Glutamatergic neuron (in vitro differentiated cells): ENCODE results near the gene PA2G4. TPM values are rescaled to one million over a fixed set of nuclear protein-coding genes. Genes with fewer than 3 reads are reported as not detected.
A peak's percentile ranks its signal among the peaks of the same experiment; 100 is the strongest.

Experiments
- DNase-seq: peaks from one replicate; pipeline ENCODE4 v3.0.0; 2022
- H3K27ac Mint-ChIP-seq: one replicate; pipeline ENCODE4 v1.8.0; 2020; ENCODE audit warnings: mild to moderate bottlenecking, mixed read lengths, inconsistent platforms; ENCODE audit not compliant: unreplicated experiment
- H3K27me3 Mint-ChIP-seq: one replicate; pipeline ENCODE4 v1.8.0; 2020; ENCODE audit warnings: mild to moderate bottlenecking, moderate library complexity, mixed read lengths, inconsistent platforms; ENCODE audit not compliant: unreplicated experiment
- H3K36me3 Mint-ChIP-seq: one replicate; pipeline ENCODE4 v1.8.0; 2020; ENCODE audit warnings: mild to moderate bottlenecking, mixed read lengths, inconsistent platforms; ENCODE audit not compliant: unreplicated experiment
- H3K4me1 Mint-ChIP-seq: one replicate; pipeline ENCODE4 v1.8.0; 2020; ENCODE audit warnings: mild to moderate bottlenecking, low read depth, mixed read lengths, inconsistent platforms; ENCODE audit not compliant: unreplicated experiment
- H3K4me3 Mint-ChIP-seq: one replicate; pipeline ENCODE4 v1.8.0; 2020; ENCODE audit warnings: mild to moderate bottlenecking, mixed read lengths, inconsistent platforms; ENCODE audit not compliant: unreplicated experiment
- H3K9me3 Mint-ChIP-seq: one replicate; pipeline ENCODE4 v1.8.0; 2020; ENCODE audit warnings: mild to moderate bottlenecking, moderate library complexity, mixed read lengths, inconsistent platforms; ENCODE audit not compliant: unreplicated experiment
- CTCF ChIP-seq: fragments of 200-600 bp; sonication (generic); IDR thresholded peaks from one replicate; pipeline ENCODE4 v1.5.0; 2021; ENCODE audit not compliant: partially characterized antibody, unreplicated experiment
- total RNA-seq: library from RNA; stranded (reverse); fragmentation: NEBNext Ultra II Directional; extraction: Animal tissue kit (Norgen Biotek cat#: 25700); gene quantifications from one replicate; pipeline ENCODE4 v1.2.1, GENCODE V29; 2021; ENCODE audit not compliant: unreplicated experiment

Gene PA2G4
- total RNA-seq, 1 donor from 2014 or later: 86.5 TPM

GRCh38 chr12:56098592-56098991 lies 5.8 kb upstream of the PA2G4 start:
- no peaks in the 10 kb centered on the region for H3K36me3 Mint-ChIP-seq
- peaks cover 2% of the 10 kb centered on the region for H3K4me1 Mint-ChIP-seq
- peaks cover 4% of the 10 kb centered on the region for H3K27me3 Mint-ChIP-seq
- no peak for DNase-seq
- TF ChIP-seq CTCF: no peak
- no peak overlapping the region for H3K27ac Mint-ChIP-seq
- peaks cover 2% of the 10 kb centered on the region for H3K9me3 Mint-ChIP-seq
- H3K4me3 Mint-ChIP-seq: no peak overlapping the region

- H3K4me3 Mint-ChIP-seq: no peak overlapping the region
- no peak for DNase-seq
- no peak overlapping the region for H3K27ac Mint-ChIP-seq
- H3K36me3 Mint-ChIP-seq: no peaks in the 10 kb centered on the region
- H3K9me3 Mint-ChIP-seq: peaks cover 4% of the 10 kb centered on the region
- H3K4me1 Mint-ChIP-seq: peaks cover 2% of the 10 kb centered on the region
- no peak for TF ChIP-seq CTCF
- H3K27me3 Mint-ChIP-seq: peaks cover 2% of the 10 kb centered on the region
Measured at GRCh38 chr12:56099787-56100186, 4.6 kb upstream of the PA2G4 start.

GRCh38 chr12:56101045-56101444 lies 3.3 kb upstream of the PA2G4 start:
- no peak for TF ChIP-seq CTCF
- no peaks in the 10 kb centered on the region for H3K27me3 Mint-ChIP-seq
- DNase-seq: no peak
- H3K27ac Mint-ChIP-seq: no peak overlapping the region
- H3K9me3 Mint-ChIP-seq: peaks cover 2% of the 10 kb centered on the region
- H3K4me3 Mint-ChIP-seq: no peak overlapping the region
- no peaks in the 10 kb centered on the region for H3K36me3 Mint-ChIP-seq
- H3K4me1 Mint-ChIP-seq: peaks cover 9% of the 10 kb centered on the region

- peaks cover 2% of the 10 kb centered on the region for H3K9me3 Mint-ChIP-seq
- no peak overlapping the region for H3K27ac Mint-ChIP-seq
- no peak for DNase-seq
- no peaks in the 10 kb centered on the region for H3K36me3 Mint-ChIP-seq
- H3K27me3 Mint-ChIP-seq: no peaks in the 10 kb centered on the region
- H3K4me1 Mint-ChIP-seq: peaks cover 13% of the 10 kb centered on the region
- TF ChIP-seq CTCF: no peak
- H3K4me3 Mint-ChIP-seq: no peak overlapping the region
Measured at GRCh38 chr12:56102683-56103065, 1.7 kb upstream of the PA2G4 start.

GRCh38 chr12:56103066-56103711 lies 1.2 kb upstream of the PA2G4 start:
- no peak for TF ChIP-seq CTCF
- no peak for DNase-seq
- peaks cover 13% of the 10 kb centered on the region for H3K4me1 Mint-ChIP-seq
- H3K36me3 Mint-ChIP-seq: no peaks in the 10 kb centered on the region
- no peaks in the 10 kb centered on the region for H3K27me3 Mint-ChIP-seq
- peak overlapping the region; percentile 100 for H3K4me3 Mint-ChIP-seq
- peak overlapping the region; percentile 95 for H3K27ac Mint-ChIP-seq
- H3K9me3 Mint-ChIP-seq: peaks cover 2% of the 10 kb centered on the region
